Glutamatergic neuron (in vitro differentiated cells): Measurements from ENCODE around the gene CTSA. TPM values are rescaled to one million over a fixed set of nuclear protein-coding genes. Genes with fewer than 3 reads are reported as not detected.
"Not testable (repeated sequence)": the region's sequence is repeated elsewhere in the genome, so short reads cannot be mapped to it uniquely, and the experiment has no call there.

Source experiments
- DNase-seq: peaks from one replicate; pipeline ENCODE4 v3.0.0; 2022
- H3K27ac Mint-ChIP-seq: one replicate; pipeline ENCODE4 v1.8.0; 2020; ENCODE audit warnings: mild to moderate bottlenecking, mixed read lengths, inconsistent platforms; ENCODE audit not compliant: unreplicated experiment
- H3K27me3 Mint-ChIP-seq: one replicate; pipeline ENCODE4 v1.8.0; 2020; ENCODE audit warnings: mild to moderate bottlenecking, moderate library complexity, mixed read lengths, inconsistent platforms; ENCODE audit not compliant: unreplicated experiment
- H3K36me3 Mint-ChIP-seq: one replicate; pipeline ENCODE4 v1.8.0; 2020; ENCODE audit warnings: mild to moderate bottlenecking, mixed read lengths, inconsistent platforms; ENCODE audit not compliant: unreplicated experiment
- H3K4me1 Mint-ChIP-seq: one replicate; pipeline ENCODE4 v1.8.0; 2020; ENCODE audit warnings: mild to moderate bottlenecking, low read depth, mixed read lengths, inconsistent platforms; ENCODE audit not compliant: unreplicated experiment
- H3K4me3 Mint-ChIP-seq: one replicate; pipeline ENCODE4 v1.8.0; 2020; ENCODE audit warnings: mild to moderate bottlenecking, mixed read lengths, inconsistent platforms; ENCODE audit not compliant: unreplicated experiment
- H3K9me3 Mint-ChIP-seq: one replicate; pipeline ENCODE4 v1.8.0; 2020; ENCODE audit warnings: mild to moderate bottlenecking, moderate library complexity, mixed read lengths, inconsistent platforms; ENCODE audit not compliant: unreplicated experiment
- total RNA-seq: library from RNA; stranded (reverse); fragmentation: NEBNext Ultra II Directional; extraction: Animal tissue kit (Norgen Biotek cat#: 25700); gene quantifications from one replicate; pipeline ENCODE4 v1.2.1, GENCODE V29; 2021; ENCODE audit not compliant: unreplicated experiment
- TF ChIP-seq, protein P1 (sequence below): fragments of 200-600 bp; sonication (generic); IDR thresholded peaks from one replicate; pipeline ENCODE4 v1.5.0; 2021; ENCODE audit not compliant: partially characterized antibody, unreplicated experiment

CTSA gene
- total RNA-seq, 1 donor from 2014 or later = 63.7 TPM

DNA sequence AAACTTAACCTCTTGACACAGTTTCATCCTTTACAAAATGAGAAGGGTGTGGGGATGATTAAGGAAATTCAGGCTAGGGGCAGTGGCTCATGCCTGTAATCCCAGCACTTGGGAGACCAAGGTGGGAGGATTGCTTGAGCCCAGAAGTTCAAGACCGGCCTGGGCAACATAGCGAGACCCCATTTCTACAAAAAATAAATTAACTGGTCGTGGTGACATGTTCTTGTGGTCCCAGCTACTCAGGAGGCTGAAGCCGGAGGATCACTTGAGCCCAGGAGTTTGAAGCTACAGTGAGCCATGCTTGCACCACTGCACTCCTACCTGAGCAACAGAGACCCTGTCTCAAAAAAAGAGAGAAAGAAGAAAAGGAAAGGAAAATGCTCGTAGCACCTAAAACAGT, 24.7 kb upstream of the CTSA start:
- Mint-ChIP-seq H3K9me3 (no peaks in the 10 kb centered on the region), H3K36me3 (no peaks in the 10 kb centered on the region), H3K4me1 (no peaks in the 10 kb centered on the region), H3K4me3 (no peak overlapping the region), H3K27ac (no peak overlapping the region), H3K27me3 (no peaks in the 10 kb centered on the region)
- DNase-seq = no peak
- TF ChIP-seq, protein P1, sequence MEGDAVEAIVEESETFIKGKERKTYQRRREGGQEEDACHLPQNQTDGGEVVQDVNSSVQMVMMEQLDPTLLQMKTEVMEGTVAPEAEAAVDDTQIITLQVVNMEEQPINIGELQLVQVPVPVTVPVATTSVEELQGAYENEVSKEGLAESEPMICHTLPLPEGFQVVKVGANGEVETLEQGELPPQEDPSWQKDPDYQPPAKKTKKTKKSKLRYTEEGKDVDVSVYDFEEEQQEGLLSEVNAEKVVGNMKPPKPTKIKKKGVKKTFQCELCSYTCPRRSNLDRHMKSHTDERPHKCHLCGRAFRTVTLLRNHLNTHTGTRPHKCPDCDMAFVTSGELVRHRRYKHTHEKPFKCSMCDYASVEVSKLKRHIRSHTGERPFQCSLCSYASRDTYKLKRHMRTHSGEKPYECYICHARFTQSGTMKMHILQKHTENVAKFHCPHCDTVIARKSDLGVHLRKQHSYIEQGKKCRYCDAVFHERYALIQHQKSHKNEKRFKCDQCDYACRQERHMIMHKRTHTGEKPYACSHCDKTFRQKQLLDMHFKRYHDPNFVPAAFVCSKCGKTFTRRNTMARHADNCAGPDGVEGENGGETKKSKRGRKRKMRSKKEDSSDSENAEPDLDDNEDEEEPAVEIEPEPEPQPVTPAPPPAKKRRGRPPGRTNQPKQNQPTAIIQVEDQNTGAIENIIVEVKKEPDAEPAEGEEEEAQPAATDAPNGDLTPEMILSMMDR = no peak

DNA sequence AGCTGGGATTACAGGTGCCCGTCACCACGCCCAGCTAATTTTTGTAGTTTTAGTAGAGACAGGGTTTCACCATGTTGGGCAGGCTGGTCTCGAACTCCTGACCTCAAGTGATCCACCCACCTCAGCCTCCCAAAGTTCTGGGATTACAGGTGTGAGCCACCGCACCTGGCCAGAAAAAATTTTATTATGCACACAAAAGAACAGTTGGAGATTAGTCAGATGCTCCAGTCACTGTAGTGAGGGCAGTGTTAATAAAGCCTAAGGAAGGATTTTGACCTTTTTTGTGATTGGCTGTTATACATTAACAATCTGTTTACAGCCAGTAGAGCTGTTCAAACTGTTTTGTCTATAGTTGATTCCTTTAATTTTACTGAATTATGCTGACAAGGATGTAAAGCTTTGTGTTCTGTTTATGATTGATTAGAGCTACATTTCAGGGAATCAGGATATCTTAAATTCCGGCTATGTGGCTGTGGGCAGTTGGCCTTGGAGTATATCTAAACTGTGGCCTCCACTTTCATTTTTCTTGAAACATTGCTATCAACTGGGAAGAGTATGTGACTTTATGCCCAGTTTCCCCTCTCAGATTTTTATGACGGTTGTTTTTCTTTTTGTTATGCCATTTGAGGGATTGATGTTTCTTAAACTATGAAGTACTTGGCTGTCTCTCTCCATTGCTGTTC, 23.9 kb upstream of the CTSA start:
- no peaks in the 10 kb centered on the region for H3K4me1 Mint-ChIP-seq
- peaks cover 2% of the 10 kb centered on the region for H3K36me3 Mint-ChIP-seq
- no peak for DNase-seq
- H3K4me3 Mint-ChIP-seq = no peak overlapping the region
- TF ChIP-seq, protein P1 = no peak
- H3K9me3 Mint-ChIP-seq = no peaks in the 10 kb centered on the region
- H3K27me3 Mint-ChIP-seq = no peaks in the 10 kb centered on the region
- H3K27ac Mint-ChIP-seq = no peak overlapping the region

DNA sequence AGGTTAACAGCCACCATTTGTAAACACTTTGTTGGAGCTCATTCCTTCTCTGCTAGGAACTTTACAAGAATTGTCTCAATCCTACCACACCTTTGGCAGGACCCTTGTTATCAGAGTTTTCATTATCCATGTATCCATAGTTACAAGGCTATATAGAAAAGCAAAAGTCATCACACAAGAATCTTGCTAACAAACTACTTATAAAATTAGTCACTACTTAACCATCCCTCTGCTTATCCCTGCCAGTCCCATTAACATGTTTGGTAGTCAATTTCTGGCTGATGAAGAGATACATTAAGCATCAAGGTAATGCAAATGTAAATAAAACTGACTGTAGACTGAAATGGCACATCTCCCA, 23.3 kb upstream of the CTSA start:
- Mint-ChIP-seq H3K4me1 (no peaks in the 10 kb centered on the region), H3K27me3 (no peaks in the 10 kb centered on the region)

DNA sequence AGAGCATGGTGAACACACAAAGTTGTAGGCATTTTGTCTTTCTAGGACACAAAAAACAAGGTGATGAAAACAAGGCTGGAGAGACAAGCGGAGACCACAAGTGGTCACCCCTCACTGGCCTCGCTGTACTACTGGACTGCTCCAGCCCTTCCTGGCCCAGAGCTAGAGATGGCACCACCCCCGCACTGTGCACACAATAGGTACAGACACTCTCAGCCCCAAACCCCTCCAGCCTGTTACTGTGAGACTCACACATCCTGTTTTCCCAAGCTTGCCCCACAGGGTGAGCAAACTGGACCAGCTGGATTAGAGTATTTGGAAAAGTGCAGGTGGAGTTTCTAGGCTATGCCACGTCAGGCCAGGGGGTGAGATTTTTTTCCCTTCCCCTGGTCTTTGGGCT, 18.5 kb upstream of the CTSA start:
- peaks cover 4% of the 10 kb centered on the region for H3K27me3 Mint-ChIP-seq
- DNase-seq = no peak
- no peak overlapping the region for H3K27ac Mint-ChIP-seq
- no peaks in the 10 kb centered on the region for H3K9me3 Mint-ChIP-seq
- no peaks in the 10 kb centered on the region for H3K4me1 Mint-ChIP-seq
- H3K36me3 Mint-ChIP-seq = peaks cover 3% of the 10 kb centered on the region
- H3K4me3 Mint-ChIP-seq = no peak overlapping the region
- TF ChIP-seq, protein P1 = no peak

More for the DNA sequence above, 23.3 kb upstream of the CTSA start:
- Mint-ChIP-seq H3K9me3 (no peaks in the 10 kb centered on the region), H3K36me3 (peaks cover 3% of the 10 kb centered on the region), H3K27ac (no peak overlapping the region), H3K4me3 (no peak overlapping the region)
- TF ChIP-seq, protein P1 = no peak
- no peak for DNase-seq

DNA sequence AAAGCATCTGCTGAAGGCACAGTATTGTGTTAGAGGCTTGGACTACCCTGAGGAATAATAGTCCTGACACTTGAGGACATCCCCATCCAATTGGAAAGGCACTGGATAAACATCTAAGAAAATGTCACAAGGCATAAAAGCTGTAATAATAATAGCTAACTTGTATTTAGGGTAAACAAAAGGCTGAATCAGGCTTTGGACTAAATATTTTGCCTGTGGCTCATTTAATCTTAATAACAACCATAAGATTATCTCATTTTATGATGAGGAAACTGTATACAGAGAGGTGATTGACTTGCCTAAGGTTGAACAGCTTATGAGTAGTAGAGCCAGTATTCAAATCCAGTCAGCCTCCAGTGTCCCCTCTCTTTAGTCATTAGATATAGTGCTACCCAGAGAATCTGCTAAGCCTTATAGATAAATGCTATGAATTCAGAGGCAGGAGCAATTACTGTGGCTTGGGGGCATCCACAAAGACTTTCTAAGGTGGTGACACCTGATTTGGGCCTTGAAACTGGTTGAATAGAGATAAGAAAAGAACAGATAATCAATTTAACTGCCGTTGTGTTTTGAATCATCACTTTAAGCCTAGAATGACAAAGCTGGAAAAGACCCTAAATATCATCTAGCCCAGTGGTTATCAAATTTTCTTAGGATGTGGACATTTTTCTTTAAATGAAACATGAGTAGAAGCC, 17.6 kb upstream of the CTSA start:
- Mint-ChIP-seq H3K36me3 (peaks cover 3% of the 10 kb centered on the region), H3K4me1 (peaks cover 3% of the 10 kb centered on the region), H3K27me3 (peaks cover 4% of the 10 kb centered on the region), H3K27ac (no peak overlapping the region), H3K9me3 (no peaks in the 10 kb centered on the region), H3K4me3 (no peak overlapping the region)
- no peak for DNase-seq
- TF ChIP-seq, protein P1 = no peak

DNA sequence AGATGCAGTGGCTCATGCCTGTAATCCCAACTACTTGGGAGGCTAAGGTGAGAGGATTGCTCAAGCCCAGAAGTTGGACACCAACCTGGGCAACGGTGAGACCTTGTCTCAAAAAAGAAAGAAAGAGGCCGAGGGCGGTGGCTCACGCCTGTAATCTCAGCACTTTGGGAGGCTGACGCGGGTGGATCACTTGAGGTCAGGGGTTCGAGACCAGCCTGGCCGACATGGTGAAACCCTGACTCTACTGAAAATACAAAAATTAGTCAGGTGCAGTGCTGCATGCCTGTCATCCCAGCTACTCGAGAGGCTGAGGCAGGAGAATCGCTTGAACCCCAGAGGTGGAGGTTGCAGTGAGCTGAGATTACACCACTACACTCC, 17.0 kb upstream of the CTSA start:
- H3K4me3 Mint-ChIP-seq, H3K27ac Mint-ChIP-seq, DNase-seq, H3K9me3 Mint-ChIP-seq, H3K36me3 Mint-ChIP-seq, H3K4me1 Mint-ChIP-seq, H3K27me3 Mint-ChIP-seq: not testable (repeated sequence)
